Medulla oblongata (tissue), 1 donor: ENCODE data around the gene ARG2.
A peak's percentile ranks its signal among the peaks of the same experiment; 100 is the strongest.

Source experiments
- DNase-seq: peaks from one replicate; pipeline ENCODE4 v3.0.0-alpha.2; 2015; ENCODE audit errors: extremely low spot score

Gene ARG2

DNA sequence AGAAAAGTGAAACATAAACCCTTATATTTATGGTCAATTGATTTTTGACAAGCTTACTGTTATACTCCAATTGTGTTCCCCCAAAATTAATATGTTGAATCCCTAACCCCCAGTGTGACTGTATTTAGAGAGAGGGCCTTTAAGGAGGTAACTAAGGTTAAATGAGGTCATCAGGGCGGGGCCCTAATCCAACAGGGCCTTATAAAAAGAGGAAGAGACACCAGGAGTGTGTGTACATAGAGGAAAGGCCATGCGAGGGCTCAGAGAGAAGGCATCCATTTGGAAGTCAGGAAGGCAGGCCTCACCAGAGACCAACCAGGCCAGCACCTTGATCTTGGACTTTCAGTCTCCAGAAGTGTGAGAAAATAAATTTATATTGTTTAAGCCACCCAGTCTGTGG is 61.2 kb downstream of the ARG2 start:
- no peak for DNase-seq

- no peak for DNase-seq
Observed at GRCh38 chr14:67683842-67684241, 64.1 kb downstream of the ARG2 start.

GRCh38 chr14:67690011-67690410 is 70.3 kb downstream of the ARG2 start:
- no peak for DNase-seq

- peak; percentile 55 for DNase-seq
Observed at GRCh38 chr14:67694791-67695393, 75.2 kb downstream of the ARG2 start.

DNA sequence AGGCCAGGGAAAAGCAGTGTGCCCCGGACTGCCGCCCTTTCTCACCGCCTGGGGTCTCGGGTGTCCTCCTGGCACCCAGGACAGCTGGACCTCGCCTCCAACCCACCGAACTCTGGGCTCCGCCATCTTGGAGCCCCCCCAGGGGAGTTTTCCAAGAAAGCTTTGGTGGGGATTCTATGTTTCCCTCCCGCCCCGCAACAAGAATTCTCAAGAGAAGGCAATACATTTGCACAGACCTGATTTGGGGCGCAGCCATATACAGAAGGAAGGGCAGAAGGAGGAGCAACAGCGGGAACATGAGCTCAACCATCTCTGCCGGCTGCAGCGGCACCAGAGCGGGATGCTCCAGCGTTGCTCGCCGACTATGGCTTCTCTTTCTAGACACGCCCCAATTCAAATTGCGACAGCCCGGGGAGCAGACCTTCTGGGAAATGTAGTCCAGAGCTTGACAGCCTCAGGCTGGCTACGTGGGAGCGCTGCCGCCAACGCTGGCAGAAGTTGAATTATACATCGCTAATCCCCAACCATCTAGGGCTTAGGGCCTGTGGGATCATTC is 75.8 kb downstream of the ARG2 start, which contains the start of gene RDH11:
TSS of gene RDH11 (minus strand) at position 371 of the 556 bp plus-strand sequence. CDS start at position 310, 61 bp downstream.
- peak; percentile 96 for DNase-seq

DNA sequence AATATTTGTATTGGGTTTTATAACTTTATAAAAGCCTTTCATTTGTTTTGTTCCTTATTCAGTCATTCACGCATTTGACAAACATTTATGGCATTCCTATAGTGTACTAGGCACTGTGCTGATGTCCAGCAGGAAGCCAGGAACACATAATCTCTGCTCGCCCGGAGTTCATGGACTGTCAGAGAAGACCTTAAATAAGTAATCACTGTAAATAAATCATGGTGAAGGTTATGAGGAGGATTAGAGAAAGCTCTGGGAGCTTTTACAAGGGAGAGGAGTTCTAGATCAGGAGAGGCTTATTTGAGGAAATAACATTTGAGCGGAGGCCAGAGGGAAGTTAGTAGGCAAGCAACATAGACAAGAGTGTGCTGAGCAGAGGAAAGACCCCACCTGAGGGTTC is 77.3 kb downstream of the ARG2 start:
- no peak for DNase-seq

GRCh38 chr14:67698179-67698578 is 78.5 kb downstream of the ARG2 start:
- no peak for DNase-seq
